ENCODE results near the gene KRT39. TPM values are rescaled to one million over a fixed set of nuclear protein-coding genes. Genes with fewer than 3 reads are reported as not detected.

KRT39 gene
- total and polyA plus RNA-seq, 2 of the 8 experiments (the other 6 are each of a cell fraction or from before 2014, with no cell fraction given) = not detected

DNA sequence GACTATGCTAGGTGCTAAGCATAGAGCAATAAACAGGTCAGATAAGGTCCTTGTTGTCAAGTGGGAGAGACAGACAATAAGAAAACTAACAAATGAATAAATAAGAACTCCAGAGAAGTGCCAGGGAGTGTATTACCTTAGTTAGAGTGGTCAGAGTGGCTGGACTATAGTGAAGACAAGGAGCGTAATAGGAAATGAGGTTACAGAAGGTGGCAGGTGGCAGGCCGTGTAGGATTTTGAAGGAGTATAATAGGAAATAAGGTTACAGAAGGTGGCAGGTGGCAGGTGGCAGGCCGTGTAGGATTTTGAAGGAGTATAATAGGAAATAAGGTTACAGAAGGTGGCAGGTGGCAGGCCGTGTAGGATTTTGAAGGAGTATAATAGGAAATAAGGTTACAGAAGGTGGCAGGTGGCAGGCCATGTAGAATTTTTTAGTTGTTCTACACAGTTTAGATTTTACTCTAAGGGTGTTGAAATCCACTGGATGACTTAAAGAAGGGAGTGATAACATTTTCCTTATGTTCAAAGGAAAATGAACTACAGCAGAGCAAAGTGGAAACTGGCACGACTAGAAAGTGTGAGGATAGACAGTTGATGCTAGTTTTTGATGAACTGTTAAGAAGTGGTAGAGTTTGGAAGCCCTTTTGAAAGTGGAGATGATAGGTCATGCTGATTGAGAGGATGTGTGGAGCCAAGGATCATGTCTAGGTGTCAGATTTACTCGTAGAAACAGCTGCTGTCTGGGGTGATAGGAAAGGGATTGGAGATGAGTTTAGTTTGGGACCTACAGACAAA lies 45.8 kb upstream of the KRT39 start (continued):
- TF ChIP-seq, protein P1, sequence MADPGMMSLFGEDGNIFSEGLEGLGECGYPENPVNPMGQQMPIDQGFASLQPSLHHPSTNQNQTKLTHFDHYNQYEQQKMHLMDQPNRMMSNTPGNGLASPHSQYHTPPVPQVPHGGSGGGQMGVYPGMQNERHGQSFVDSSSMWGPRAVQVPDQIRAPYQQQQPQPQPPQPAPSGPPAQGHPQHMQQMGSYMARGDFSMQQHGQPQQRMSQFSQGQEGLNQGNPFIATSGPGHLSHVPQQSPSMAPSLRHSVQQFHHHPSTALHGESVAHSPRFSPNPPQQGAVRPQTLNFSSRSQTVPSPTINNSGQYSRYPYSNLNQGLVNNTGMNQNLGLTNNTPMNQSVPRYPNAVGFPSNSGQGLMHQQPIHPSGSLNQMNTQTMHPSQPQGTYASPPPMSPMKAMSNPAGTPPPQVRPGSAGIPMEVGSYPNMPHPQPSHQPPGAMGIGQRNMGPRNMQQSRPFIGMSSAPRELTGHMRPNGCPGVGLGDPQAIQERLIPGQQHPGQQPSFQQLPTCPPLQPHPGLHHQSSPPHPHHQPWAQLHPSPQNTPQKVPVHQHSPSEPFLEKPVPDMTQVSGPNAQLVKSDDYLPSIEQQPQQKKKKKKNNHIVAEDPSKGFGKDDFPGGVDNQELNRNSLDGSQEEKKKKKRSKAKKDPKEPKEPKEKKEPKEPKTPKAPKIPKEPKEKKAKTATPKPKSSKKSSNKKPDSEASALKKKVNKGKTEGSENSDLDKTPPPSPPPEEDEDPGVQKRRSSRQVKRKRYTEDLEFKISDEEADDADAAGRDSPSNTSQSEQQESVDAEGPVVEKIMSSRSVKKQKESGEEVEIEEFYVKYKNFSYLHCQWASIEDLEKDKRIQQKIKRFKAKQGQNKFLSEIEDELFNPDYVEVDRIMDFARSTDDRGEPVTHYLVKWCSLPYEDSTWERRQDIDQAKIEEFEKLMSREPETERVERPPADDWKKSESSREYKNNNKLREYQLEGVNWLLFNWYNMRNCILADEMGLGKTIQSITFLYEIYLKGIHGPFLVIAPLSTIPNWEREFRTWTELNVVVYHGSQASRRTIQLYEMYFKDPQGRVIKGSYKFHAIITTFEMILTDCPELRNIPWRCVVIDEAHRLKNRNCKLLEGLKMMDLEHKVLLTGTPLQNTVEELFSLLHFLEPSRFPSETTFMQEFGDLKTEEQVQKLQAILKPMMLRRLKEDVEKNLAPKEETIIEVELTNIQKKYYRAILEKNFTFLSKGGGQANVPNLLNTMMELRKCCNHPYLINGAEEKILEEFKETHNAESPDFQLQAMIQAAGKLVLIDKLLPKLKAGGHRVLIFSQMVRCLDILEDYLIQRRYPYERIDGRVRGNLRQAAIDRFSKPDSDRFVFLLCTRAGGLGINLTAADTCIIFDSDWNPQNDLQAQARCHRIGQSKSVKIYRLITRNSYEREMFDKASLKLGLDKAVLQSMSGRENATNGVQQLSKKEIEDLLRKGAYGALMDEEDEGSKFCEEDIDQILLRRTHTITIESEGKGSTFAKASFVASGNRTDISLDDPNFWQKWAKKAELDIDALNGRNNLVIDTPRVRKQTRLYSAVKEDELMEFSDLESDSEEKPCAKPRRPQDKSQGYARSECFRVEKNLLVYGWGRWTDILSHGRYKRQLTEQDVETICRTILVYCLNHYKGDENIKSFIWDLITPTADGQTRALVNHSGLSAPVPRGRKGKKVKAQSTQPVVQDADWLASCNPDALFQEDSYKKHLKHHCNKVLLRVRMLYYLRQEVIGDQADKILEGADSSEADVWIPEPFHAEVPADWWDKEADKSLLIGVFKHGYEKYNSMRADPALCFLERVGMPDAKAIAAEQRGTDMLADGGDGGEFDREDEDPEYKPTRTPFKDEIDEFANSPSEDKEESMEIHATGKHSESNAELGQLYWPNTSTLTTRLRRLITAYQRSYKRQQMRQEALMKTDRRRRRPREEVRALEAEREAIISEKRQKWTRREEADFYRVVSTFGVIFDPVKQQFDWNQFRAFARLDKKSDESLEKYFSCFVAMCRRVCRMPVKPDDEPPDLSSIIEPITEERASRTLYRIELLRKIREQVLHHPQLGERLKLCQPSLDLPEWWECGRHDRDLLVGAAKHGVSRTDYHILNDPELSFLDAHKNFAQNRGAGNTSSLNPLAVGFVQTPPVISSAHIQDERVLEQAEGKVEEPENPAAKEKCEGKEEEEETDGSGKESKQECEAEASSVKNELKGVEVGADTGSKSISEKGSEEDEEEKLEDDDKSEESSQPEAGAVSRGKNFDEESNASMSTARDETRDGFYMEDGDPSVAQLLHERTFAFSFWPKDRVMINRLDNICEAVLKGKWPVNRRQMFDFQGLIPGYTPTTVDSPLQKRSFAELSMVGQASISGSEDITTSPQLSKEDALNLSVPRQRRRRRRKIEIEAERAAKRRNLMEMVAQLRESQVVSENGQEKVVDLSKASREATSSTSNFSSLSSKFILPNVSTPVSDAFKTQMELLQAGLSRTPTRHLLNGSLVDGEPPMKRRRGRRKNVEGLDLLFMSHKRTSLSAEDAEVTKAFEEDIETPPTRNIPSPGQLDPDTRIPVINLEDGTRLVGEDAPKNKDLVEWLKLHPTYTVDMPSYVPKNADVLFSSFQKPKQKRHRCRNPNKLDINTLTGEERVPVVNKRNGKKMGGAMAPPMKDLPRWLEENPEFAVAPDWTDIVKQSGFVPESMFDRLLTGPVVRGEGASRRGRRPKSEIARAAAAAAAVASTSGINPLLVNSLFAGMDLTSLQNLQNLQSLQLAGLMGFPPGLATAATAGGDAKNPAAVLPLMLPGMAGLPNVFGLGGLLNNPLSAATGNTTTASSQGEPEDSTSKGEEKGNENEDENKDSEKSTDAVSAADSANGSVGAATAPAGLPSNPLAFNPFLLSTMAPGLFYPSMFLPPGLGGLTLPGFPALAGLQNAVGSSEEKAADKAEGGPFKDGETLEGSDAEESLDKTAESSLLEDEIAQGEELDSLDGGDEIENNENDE (IDR thresholded peaks at IDR 0.05; ENCODE audit: insufficient replicate concordance, low read length) = no peak
- no peak for TF ChIP-seq KDM1A (IDR thresholded peaks at IDR 0.05; ENCODE audit: borderline replicate concordance, low read length)
- no peak for TF ChIP-seq RAD21 (IDR thresholded peaks at IDR 0.05 in 1 of 2, conservative IDR thresholded peaks at IDR 0.05 in 1 of 2; ENCODE audit: low read depth in 2 of 2, low read length in 2 of 2)
- TF ChIP-seq CHD1 (IDR thresholded peaks at IDR 0.05; ENCODE audit: low read depth, low read length) = no peak
- TF ChIP-seq RBBP5 (IDR thresholded peaks at IDR 0.05; ENCODE audit: borderline replicate concordance, low read depth, low read length) = no peak
- TF ChIP-seq NANOG (IDR thresholded peaks at IDR 0.05; ENCODE audit: insufficient read depth, low read depth, low read length, poor library complexity, severe bottlenecking) = no peak
- TF ChIP-seq SIRT6 (IDR thresholded peaks at IDR 0.05; ENCODE audit: low read length) = no peak
- TF ChIP-seq, protein P2, sequence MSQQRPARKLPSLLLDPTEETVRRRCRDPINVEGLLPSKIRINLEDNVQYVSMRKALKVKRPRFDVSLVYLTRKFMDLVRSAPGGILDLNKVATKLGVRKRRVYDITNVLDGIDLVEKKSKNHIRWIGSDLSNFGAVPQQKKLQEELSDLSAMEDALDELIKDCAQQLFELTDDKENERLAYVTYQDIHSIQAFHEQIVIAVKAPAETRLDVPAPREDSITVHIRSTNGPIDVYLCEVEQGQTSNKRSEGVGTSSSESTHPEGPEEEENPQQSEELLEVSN (IDR thresholded peaks at IDR 0.05) = no peak
